SK-N-SH (cell line): ENCODE results near the gene PCP2.

Source experiments
- CTCF ChIP-seq: fragments of 200-600 bp; sonication (generic); IDR thresholded peaks from 2 replicates; pipeline ENCODE4 v1.6.1; 2017; ENCODE audit warnings: antibody characterized with exemption, mild to moderate bottlenecking, moderate library complexity
- FOSL2 ChIP-seq: IDR thresholded peaks from 2 replicates; pipeline ENCODE4 v1.4.0; 2012; ENCODE audit warnings: low read depth, mild to moderate bottlenecking, moderate library complexity, borderline replicate concordance
- NFIC ChIP-seq: IDR thresholded peaks from 2 replicates; pipeline ENCODE4 v1.4.0; 2012; ENCODE audit warnings: borderline replicate concordance
- POLR2AphosphoS5 ChIP-seq: IDR thresholded peaks from 2 replicates; pipeline ENCODE4 v1.6.1; 2012; ENCODE audit warnings: low read depth, low read length
- RAD21 ChIP-seq: IDR thresholded peaks from 2 replicates; pipeline ENCODE4 v1.6.1; 2012; ENCODE audit warnings: mild to moderate bottlenecking, low read length
- RCOR1 ChIP-seq: fragments of 150-350 bp; IDR thresholded peaks from 2 replicates; pipeline ENCODE4 v1.6.1; 2017; ENCODE audit warnings: antibody characterized with exemption, low read length
- USF1 ChIP-seq: IDR thresholded peaks from 2 replicates; pipeline ENCODE4 v1.4.0; 2012; ENCODE audit warnings: low read depth, borderline replicate concordance
- USF2 ChIP-seq: fragments of 150-350 bp; IDR thresholded peaks from 2 replicates; pipeline ENCODE4 v1.6.1; 2017; ENCODE audit warnings: antibody characterized with exemption, low read length, low read depth, borderline replicate concordance
- TF ChIP-seq, protein P1 (sequence below): IDR thresholded peaks from 2 replicates; pipeline ENCODE4 v1.6.1; 2012; ENCODE audit warnings: mild to moderate bottlenecking, low read depth, low read length, moderate library complexity
- TF ChIP-seq, protein P2 (sequence below): IDR thresholded peaks from 2 replicates; pipeline ENCODE4; 2012

DNA sequence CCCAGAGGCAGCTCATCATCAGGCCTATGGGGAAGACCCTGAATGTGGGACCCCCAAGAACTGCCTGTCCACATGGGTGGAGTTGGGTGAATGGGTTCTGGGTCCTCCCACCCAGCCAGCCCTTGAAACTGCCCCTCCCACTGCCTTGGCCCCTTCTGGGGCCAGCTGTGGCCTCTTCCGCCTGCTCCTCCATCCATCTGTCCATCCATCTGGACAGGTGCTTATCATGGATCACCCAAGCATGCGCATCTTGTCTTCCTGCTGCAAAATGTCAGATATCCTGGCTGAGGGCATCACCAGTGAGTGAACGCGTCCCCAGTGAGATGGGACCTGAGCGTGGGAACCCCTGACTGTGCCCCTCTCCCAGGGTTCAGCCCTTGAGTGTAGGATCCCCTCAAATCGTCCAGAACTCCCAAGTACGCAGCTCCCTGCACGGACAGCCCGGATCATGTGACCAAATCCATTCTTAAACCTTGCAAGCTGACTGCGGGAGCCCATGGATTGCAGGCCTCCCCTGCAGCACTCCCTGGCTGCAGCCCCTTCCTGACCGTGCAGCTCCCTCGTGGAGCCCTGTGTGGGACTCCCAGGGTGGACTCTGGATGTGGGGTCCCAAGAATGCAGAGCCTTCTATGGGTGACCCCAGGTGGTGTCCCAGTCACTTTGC, 5.4 kb upstream of the PCP2 start:
- TF ChIP-seq, protein P1, sequence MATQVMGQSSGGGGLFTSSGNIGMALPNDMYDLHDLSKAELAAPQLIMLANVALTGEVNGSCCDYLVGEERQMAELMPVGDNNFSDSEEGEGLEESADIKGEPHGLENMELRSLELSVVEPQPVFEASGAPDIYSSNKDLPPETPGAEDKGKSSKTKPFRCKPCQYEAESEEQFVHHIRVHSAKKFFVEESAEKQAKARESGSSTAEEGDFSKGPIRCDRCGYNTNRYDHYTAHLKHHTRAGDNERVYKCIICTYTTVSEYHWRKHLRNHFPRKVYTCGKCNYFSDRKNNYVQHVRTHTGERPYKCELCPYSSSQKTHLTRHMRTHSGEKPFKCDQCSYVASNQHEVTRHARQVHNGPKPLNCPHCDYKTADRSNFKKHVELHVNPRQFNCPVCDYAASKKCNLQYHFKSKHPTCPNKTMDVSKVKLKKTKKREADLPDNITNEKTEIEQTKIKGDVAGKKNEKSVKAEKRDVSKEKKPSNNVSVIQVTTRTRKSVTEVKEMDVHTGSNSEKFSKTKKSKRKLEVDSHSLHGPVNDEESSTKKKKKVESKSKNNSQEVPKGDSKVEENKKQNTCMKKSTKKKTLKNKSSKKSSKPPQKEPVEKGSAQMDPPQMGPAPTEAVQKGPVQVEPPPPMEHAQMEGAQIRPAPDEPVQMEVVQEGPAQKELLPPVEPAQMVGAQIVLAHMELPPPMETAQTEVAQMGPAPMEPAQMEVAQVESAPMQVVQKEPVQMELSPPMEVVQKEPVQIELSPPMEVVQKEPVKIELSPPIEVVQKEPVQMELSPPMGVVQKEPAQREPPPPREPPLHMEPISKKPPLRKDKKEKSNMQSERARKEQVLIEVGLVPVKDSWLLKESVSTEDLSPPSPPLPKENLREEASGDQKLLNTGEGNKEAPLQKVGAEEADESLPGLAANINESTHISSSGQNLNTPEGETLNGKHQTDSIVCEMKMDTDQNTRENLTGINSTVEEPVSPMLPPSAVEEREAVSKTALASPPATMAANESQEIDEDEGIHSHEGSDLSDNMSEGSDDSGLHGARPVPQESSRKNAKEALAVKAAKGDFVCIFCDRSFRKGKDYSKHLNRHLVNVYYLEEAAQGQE, result no peak
- TF ChIP-seq FOSL2 (no peak), RAD21 (no peak), CTCF (no peak), RCOR1 (no peak), NFIC (no peak), POLR2AphosphoS5 (no peak), USF1 (no peak), USF2 (no peak)
- TF ChIP-seq, protein P2, sequence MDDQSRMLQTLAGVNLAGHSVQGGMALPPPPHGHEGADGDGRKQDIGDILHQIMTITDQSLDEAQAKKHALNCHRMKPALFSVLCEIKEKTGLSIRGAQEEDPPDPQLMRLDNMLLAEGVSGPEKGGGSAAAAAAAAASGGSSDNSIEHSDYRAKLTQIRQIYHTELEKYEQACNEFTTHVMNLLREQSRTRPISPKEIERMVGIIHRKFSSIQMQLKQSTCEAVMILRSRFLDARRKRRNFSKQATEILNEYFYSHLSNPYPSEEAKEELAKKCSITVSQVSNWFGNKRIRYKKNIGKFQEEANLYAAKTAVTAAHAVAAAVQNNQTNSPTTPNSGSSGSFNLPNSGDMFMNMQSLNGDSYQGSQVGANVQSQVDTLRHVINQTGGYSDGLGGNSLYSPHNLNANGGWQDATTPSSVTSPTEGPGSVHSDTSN, result no peak
